Stimulated activated CD4-positive, alpha-beta T cell treated with anti-CD3 and anti-CD28 coated beads, Interleukin-2, amount 100 ng/mL, for 24 hours (primary cell): ENCODE measurements around the gene INSM2.

Source experiments
- DNase-seq, 2 donors: peaks; one replicate each; pipeline ENCODE4 v3.0.0-alpha.2; 2020

INSM2 gene

DNA sequence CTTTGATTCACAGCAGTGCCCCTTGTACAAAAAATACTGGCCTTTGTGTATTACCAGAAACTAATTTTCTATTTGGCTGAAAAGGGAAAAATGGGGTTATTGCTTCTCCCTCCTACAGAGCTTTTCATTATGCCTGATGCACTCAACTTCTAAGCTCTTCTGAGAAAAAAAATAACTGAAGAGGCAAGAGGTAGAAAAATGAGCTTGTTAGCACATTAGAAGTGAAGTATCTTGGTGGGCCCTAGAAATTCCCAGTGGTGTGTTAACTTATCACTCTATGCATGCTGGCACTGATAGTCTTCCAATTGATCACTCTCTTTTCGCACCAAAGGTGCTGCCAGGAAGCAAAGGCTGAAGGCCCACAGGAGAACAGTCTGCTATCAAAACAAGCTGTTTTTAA, 17.1 kb downstream of the INSM2 start:
- DNase-seq, result no peak

GRCh38 chr14:35553808-35554207, 19.8 kb downstream of the INSM2 start:
- no peak for DNase-seq

DNA sequence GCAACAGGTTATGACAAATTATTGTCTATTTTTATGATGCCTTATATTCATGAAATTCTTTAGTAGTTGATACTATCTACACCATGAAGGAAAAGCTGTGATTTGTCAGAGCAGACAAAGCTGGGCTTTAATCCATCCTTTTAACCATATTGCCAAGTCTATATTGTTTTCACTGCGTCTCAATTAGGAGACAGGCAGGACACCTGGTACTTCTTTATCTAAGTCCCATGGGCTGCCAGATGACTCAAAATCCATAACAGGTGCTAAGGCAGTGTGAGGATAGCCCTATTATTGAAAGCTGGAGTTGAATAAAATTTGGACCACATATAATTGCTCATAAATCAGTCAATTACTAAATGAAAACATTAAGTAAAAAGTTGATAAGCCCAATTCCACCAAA, 22.6 kb downstream of the INSM2 start:
- no peak for DNase-seq

DNA sequence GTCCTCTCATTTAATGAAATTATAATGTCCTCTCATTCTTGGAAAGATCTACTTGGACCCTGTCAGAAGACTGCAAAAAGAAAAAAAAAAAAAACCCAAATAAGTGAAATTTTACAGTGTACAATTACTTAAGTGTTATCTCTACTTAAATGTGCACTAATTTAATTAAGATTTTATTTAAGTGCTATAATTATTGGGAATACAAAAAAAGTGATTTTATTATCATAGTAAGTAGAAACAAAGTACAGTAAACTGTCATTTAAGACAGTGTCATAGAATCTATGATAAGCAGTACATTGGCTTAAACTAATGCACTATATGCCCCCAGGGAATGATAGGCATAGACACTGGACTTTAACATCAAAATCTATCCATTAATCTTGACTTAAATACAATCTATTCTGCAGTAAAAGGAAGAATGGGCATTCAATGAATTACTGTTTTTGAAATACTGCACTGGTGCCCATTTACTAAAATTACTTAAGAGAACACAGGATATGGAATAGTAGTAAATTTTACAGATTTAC, 23.3 kb downstream of the INSM2 start:
- no peak for DNase-seq

DNA sequence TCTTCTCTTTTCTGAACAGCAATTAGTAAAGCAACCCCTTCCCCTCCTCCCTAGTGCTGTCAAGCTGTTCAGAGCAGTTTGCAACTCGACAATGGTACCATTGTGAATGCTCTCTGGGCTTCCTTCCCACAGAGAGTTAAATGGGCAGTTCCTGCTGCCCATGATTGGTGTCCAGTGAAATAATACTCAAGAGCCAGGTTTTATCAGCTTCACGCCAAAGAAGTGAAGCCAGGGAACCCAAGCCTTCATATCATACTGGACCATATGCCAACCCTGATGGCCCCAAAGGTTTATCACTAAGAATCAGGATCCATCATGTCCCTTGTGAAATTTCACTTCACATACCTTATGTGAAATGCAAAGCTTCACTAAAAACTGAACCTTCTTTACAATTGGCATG, 24.7 kb downstream of the INSM2 start:
- DNase-seq, result no peak

DNA sequence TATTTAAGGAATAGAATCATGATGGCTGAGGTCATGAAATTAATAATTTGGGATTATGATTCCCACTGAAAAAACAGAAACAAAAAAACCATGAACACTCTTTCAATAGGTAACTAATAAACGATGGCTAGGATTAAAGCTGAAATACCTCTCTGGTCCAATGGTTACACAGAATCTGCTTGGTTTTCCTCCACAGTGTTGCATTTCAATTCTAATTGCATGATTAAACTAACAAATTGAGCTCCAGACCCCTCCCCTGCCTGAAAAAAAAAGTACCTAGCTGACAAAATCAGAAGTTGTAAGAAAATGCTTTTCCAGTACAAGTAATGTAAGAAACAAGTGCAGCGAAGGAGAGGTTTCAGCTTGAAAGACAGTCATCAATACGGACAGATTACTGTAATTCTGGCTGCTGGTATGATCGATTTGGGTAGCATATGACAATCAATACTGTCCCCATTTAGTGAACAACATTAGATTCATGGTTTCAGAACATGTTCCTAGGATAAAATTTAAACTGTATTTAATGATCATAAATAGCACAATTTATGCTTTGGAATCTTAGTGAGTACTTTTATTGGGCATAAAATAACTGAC, 32.0 kb downstream of the INSM2 start:
- no peak for DNase-seq

- no peak for DNase-seq
Measured at GRCh38 chr14:35571598-35571997, 37.6 kb downstream of the INSM2 start.

GRCh38 chr14:35573911-35574310, 39.9 kb downstream of the INSM2 start:
- no peak for DNase-seq

GRCh38 chr14:35576260-35576659, 42.3 kb downstream of the INSM2 start:
- no peak for DNase-seq

DNA sequence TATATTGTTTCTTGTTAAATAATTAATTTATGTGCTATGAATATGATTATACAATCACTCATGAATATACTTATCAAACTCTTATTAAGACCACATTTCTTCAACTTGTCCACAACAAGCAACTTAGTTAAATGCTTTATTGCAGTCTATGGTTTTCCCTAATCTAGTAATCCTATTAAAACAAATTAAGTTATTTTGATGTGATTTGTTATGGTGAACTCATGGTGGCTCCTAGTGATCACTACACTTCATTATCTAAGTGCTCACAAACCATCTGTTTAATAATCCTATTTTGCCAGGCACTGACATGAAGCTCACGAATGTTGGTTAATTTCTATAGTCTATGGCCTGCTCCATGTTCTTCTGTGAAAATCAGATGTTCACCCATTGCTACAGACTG, 42.9 kb downstream of the INSM2 start:
- DNase-seq, result no peak

DNA sequence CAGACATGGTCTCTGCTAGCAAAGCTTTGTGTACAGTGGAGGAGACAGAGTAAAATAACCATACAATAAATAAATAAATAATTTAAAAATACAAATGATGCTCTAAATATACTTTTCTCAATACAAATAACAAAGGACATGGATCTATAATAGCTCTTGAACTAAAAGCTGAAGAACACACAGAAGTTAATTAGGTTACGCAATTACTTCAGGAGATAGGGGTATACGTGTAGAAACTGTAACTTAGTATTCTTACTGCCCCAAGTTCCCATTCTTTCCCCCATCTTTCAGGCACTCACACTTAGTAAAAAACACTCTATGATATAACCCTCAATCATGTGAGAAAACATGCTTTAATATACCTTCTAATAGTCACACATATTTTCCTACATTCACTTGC, 44.2 kb downstream of the INSM2 start:
- DNase-seq, result no peak

- DNase-seq, result no peak
Measured at GRCh38 chr14:35578639-35579038, 44.7 kb downstream of the INSM2 start.
